ENCODE results near the gene UNC13B. TPM values are rescaled to one million over a fixed set of nuclear protein-coding genes. Genes with fewer than 3 reads are reported as not detected.

Gene UNC13B
- total RNA-seq, 1 experiment from 2014 or later, result 49.3 TPM

GRCh38 chr9:35432076-35432475, 270.3 kb downstream of the UNC13B start (continued):
- TF ChIP-seq CDX4 (CRISPR knock-in tag; IDR thresholded peaks at IDR 0.05; ENCODE audit: borderline replicate concordance) (no peak), EMX1 (CRISPR knock-in tag; IDR thresholded peaks at IDR 0.05) (no peak), MAX (CRISPR knock-in tag; IDR thresholded peaks at IDR 0.05) (no peak), PRRX2 (CRISPR knock-in tag; IDR thresholded peaks at IDR 0.05) (no peak), ZNF121 (CRISPR knock-in tag; IDR thresholded peaks at IDR 0.05) (no peak)

- CTCF ChIA-PET, result no interaction called here
- POLR2A ChIA-PET, result no interaction called here
Measured at GRCh38 chr9:35436933-35437332, 275.1 kb downstream of the UNC13B start.

GRCh38 chr9:35446012-35446411, 284.2 kb downstream of the UNC13B start:
- POLR2A ChIA-PET, result no interaction called here

More at GRCh38 chr9:35436933-35437332, 275.1 kb downstream of the UNC13B start:
- no peaks in the 10 kb centered on the region for H3K4me1 Mint-ChIP-seq
- TF ChIP-seq GTF2I (CRISPR knock-in tag; conservative IDR thresholded peaks at IDR 0.05) (no peak), CREB1 (CRISPR knock-in tag; IDR thresholded peaks at IDR 0.05) (no peak)
- no peak for ATAC-seq
- no peak for DNase-seq (ENCODE audit: low spot score)
- no peaks in the 10 kb centered on the region for H3K9me3 Mint-ChIP-seq
- H3K4me3 Mint-ChIP-seq, result no peak overlapping the region
- no peak overlapping the region for H3K27ac Mint-ChIP-seq
- peaks cover 11% of the 10 kb centered on the region for H3K27me3 Mint-ChIP-seq (ENCODE audit: low read depth)
- H3K36me3 Mint-ChIP-seq, result no peaks in the 10 kb centered on the region

GRCh38 chr9:35448496-35448895, 286.7 kb downstream of the UNC13B start:
- DNase-seq (ENCODE audit: low spot score), result no peak
- no peak overlapping the region for H3K4me3 Mint-ChIP-seq
- no peaks in the 10 kb centered on the region for H3K4me1 Mint-ChIP-seq
- H3K27ac Mint-ChIP-seq, result no peak overlapping the region
- no peak for ATAC-seq
- ChIA-PET CTCF (interaction anchor here (1.5 kb wide), 1 partner anchor 105 kb away, joined by 7 read pairs; no protein-coding TSS in a partner anchor), POLR2A (interaction anchor here (0.5 to 0.9 kb wide), 2 partner anchors 24 to 90 kb away, joined by 3 to 4 read pairs; no protein-coding TSS in a partner anchor)
- H3K9me3 Mint-ChIP-seq, result peaks cover 10% of the 10 kb centered on the region
- no peaks in the 10 kb centered on the region for H3K36me3 Mint-ChIP-seq
- peaks cover 41% of the 10 kb centered on the region for H3K27me3 Mint-ChIP-seq (ENCODE audit: low read depth)
- TF ChIP-seq ERG (CRISPR knock-in tag; IDR thresholded peaks at IDR 0.05), result no peak
- no peak for TF ChIP-seq ZNF263 (CRISPR knock-in tag; IDR thresholded peaks at IDR 0.05; ENCODE audit: low read depth)
- TF ChIP-seq ATF1 (CRISPR knock-in tag; IDR thresholded peaks at IDR 0.05), result no peak
- no peak for TF ChIP-seq ZMAT4 (CRISPR knock-in tag; IDR thresholded peaks at IDR 0.05)
- no peak for TF ChIP-seq ZBTB21 (CRISPR knock-in tag; IDR thresholded peaks at IDR 0.05; ENCODE audit: borderline replicate concordance)
- no peak for TF ChIP-seq KAT7 (CRISPR knock-in tag; IDR thresholded peaks at IDR 0.05; ENCODE audit: borderline replicate concordance)
- TF ChIP-seq MLX (CRISPR knock-in tag; IDR thresholded peaks at IDR 0.05), result no peak
- TF ChIP-seq RELA (CRISPR knock-in tag; IDR thresholded peaks at IDR 0.05; ENCODE audit: borderline replicate concordance), result no peak
- TF ChIP-seq NFYB (CRISPR knock-in tag; conservative IDR thresholded peaks at IDR 0.05; ENCODE audit: low read depth), result no peak

More at GRCh38 chr9:35446012-35446411, 284.2 kb downstream of the UNC13B start:
- Mint-ChIP-seq H3K4me1 (no peaks in the 10 kb centered on the region), H3K4me3 (no peak overlapping the region), H3K36me3 (no peaks in the 10 kb centered on the region), H3K27me3 (ENCODE audit: low read depth) (peaks cover 36% of the 10 kb centered on the region), H3K27ac (no peak overlapping the region), H3K9me3 (no peaks in the 10 kb centered on the region)
- CTCF ChIA-PET, result interaction anchor here (0.6 kb wide), 1 partner anchor 28 kb away, joined by 4 read pairs; no protein-coding TSS in a partner anchor
- TF ChIP-seq ZNF671 (CRISPR knock-in tag; IDR thresholded peaks at IDR 0.05) (no peak), TP53 (CRISPR knock-in tag; IDR thresholded peaks at IDR 0.05) (no peak), USF2 (CRISPR knock-in tag; IDR thresholded peaks at IDR 0.05) (no peak), E2F1 (CRISPR knock-in tag; IDR thresholded peaks at IDR 0.05) (no peak), ELF4 (CRISPR knock-in tag; IDR thresholded peaks at IDR 0.05; ENCODE audit: low read depth) (no peak), ATF6 (CRISPR knock-in tag; IDR thresholded peaks at IDR 0.05) (no peak)
- DNase-seq (ENCODE audit: low spot score) (no peak), ATAC-seq (no peak)
